ENCODE data around the gene AGAP1. TPM values are rescaled to one million over a fixed set of nuclear protein-coding genes. Genes with fewer than 3 reads are reported as not detected.
A peak's percentile ranks its signal among the peaks of the same experiment; 100 is the strongest.

Gene AGAP1
- total and polyA plus RNA-seq, 2 donors (not counting 3 experiments of a cell fraction or from before 2014, with no cell fraction given), result 10.2 to 20.9 TPM

GRCh38 chr2:235856151-235856854 lies 362.5 kb downstream of the AGAP1 start:
- FAIRE-seq (no peak), DNase-seq (ENCODE audit: low read depth, low spot score) (no peak)
- peaks cover 29% of the 10 kb centered on the region for H3K4me1 ChIP-seq (ENCODE audit: control insufficient read depth, extremely low read depth, insufficient read depth, low read length)
- intact Hi-C loops (cut with micrococcal nuclease) (loop anchor here (5.0 kb wide), 1 partner anchor 86 kb away; no protein-coding TSS in a partner anchor), dilution Hi-C loops (cut with MboI; ENCODE audit: extremely low pct_ligation_motif_present, low sequenced_read_pairs) (no loop called here)
- H3K27ac ChIP-seq (ENCODE audit: insufficient read depth, low read depth, low read length), result no peak overlapping the region
- ChIA-PET CTCF (no interaction called here), POLR2A (no interaction called here)
- no peak overlapping the region for H3K9ac ChIP-seq (replicated peaks; ENCODE audit: extremely low read depth, insufficient read depth, low read length)
- no peaks in the 10 kb centered on the region for H4K20me1 ChIP-seq (replicated peaks; ENCODE audit: control insufficient read depth, extremely low read depth, insufficient read depth, low read length)
- no peaks in the 10 kb centered on the region for H3K9me1 ChIP-seq (replicated peaks; ENCODE audit: control insufficient read depth, extremely low read depth, insufficient read depth, low read length)
- no peak overlapping the region for H2AFZ ChIP-seq (ENCODE audit: low read depth, low read length)
- no peak overlapping the region for H3K4me3 ChIP-seq (replicated peaks in 1 of 3; ENCODE audit: insufficient read depth in 1 of 3, low read depth in 1 of 3, low read length in 3 of 3)
- no peaks in the 10 kb centered on the region for H3K27me3 ChIP-seq (ENCODE audit: control insufficient read depth in 2 of 2, insufficient read depth in 2 of 2, low read length in 2 of 2)
- H3K79me2 ChIP-seq (ENCODE audit: control insufficient read depth, insufficient read depth, low read length), result no peaks in the 10 kb centered on the region
- TF ChIP-seq FOS (IDR thresholded peaks at IDR 0.05; ENCODE audit: borderline replicate concordance, insufficient read depth, low read length) (peak; percentile 9), MYC (IDR thresholded peaks at IDR 0.05; ENCODE audit: low read depth, low read length) (no peak), EZH2 (IDR thresholded peaks at IDR 0.05; ENCODE audit: borderline replicate concordance, low read depth, low read length, severe bottlenecking) (no peak), JUN (IDR thresholded peaks at IDR 0.05; ENCODE audit: borderline replicate concordance, insufficient read depth, insufficient read length, low read depth) (no peak)
- no peaks in the 10 kb centered on the region for H3K9me3 ChIP-seq (replicated peaks; ENCODE audit: control insufficient read depth, insufficient read depth, low read length)
- no TSS peak for BruUV-seq (replicated peaks)
- no peak overlapping the region for H3K4me2 ChIP-seq (ENCODE audit: insufficient read depth, low read length)
- no peaks in the 10 kb centered on the region for H3K36me3 ChIP-seq (ENCODE audit: control insufficient read depth in 2 of 2, extremely low read depth in 1 of 2, insufficient read depth in 2 of 2, low read length in 2 of 2)

DNA sequence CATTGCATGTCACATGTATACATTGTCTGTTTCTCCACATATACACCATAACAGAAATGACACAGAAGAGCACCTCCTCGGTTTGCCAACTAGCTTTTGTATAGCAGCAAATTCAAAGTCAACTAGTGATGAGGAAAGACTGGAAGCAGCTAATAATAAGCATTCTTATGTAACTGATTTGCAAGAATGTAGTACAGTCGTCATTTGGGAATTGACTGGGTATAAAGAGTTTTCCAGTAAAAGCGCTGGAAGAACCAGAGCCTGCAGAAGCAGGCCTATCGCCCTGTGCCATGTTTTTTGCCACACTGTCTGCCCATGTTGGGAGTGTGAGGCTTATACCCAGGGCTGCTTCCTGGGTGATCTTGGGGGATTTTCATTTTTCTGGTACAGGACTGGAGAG lies 363.8 kb downstream of the AGAP1 start:
- no peaks in the 10 kb centered on the region for H3K9me3 ChIP-seq (replicated peaks; ENCODE audit: control insufficient read depth, insufficient read depth, low read length)
- H3K4me3 ChIP-seq (replicated peaks in 1 of 3; ENCODE audit: insufficient read depth in 1 of 3, low read depth in 1 of 3, low read length in 3 of 3), result no peak overlapping the region
- no peaks in the 10 kb centered on the region for H4K20me1 ChIP-seq (replicated peaks; ENCODE audit: control insufficient read depth, extremely low read depth, insufficient read depth, low read length)
- dilution Hi-C loops (cut with MboI; ENCODE audit: extremely low pct_ligation_motif_present, low sequenced_read_pairs) (no loop called here), intact Hi-C loops (cut with micrococcal nuclease) (loop anchor here (5.0 kb wide), 1 partner anchor 85 kb away; no protein-coding TSS in a partner anchor)
- no peak overlapping the region for H3K4me2 ChIP-seq (ENCODE audit: insufficient read depth, low read length)
- no TSS peak for BruUV-seq (replicated peaks)
- no peak for FAIRE-seq
- no peak overlapping the region for H3K9ac ChIP-seq (replicated peaks; ENCODE audit: extremely low read depth, insufficient read depth, low read length)
- no peaks in the 10 kb centered on the region for H3K79me2 ChIP-seq (ENCODE audit: control insufficient read depth, insufficient read depth, low read length)
- no peaks in the 10 kb centered on the region for H3K9me1 ChIP-seq (replicated peaks; ENCODE audit: control insufficient read depth, extremely low read depth, insufficient read depth, low read length)
- H3K4me1 ChIP-seq (ENCODE audit: control insufficient read depth, extremely low read depth, insufficient read depth, low read length), result peaks cover 34% of the 10 kb centered on the region
- ChIA-PET POLR2A (no interaction called here), CTCF (no interaction called here)
- no peak for DNase-seq (ENCODE audit: low read depth, low spot score)
- no peak for TF ChIP-seq GATA2 (IDR thresholded peaks at IDR 0.05; ENCODE audit: insufficient read depth, insufficient read length, low read depth, low read length)
- no peak for TF ChIP-seq EZH2 (IDR thresholded peaks at IDR 0.05; ENCODE audit: borderline replicate concordance, low read depth, low read length, severe bottlenecking)
- no peak for TF ChIP-seq CTCF (IDR thresholded peaks at IDR 0.05; ENCODE audit: extremely low read depth in 1 of 2, insufficient read depth in 1 of 2, low read depth in 1 of 2, low read length in 2 of 2)
- no peak for TF ChIP-seq JUN (IDR thresholded peaks at IDR 0.05; ENCODE audit: borderline replicate concordance, insufficient read depth, insufficient read length, low read depth)
- no peak for TF ChIP-seq MYC (IDR thresholded peaks at IDR 0.05; ENCODE audit: low read depth, low read length)
- TF ChIP-seq FOS (IDR thresholded peaks at IDR 0.05; ENCODE audit: borderline replicate concordance, insufficient read depth, low read length), result no peak
- no peak for TF ChIP-seq POLR2A (IDR thresholded peaks at IDR 0.05; ENCODE audit: low read depth, low read length)
- no peak for TF ChIP-seq MAX (IDR thresholded peaks at IDR 0.05; ENCODE audit: insufficient read depth, insufficient read length)
- TF ChIP-seq POLR2AphosphoS5 (IDR thresholded peaks at IDR 0.05; ENCODE audit: insufficient read depth, low read depth, low read length), result no peak
- no peaks in the 10 kb centered on the region for H3K27me3 ChIP-seq (ENCODE audit: control insufficient read depth in 2 of 2, insufficient read depth in 2 of 2, low read length in 2 of 2)
- H2AFZ ChIP-seq (ENCODE audit: low read depth, low read length), result no peak overlapping the region
- no peak overlapping the region for H3K27ac ChIP-seq (ENCODE audit: insufficient read depth, low read depth, low read length)
- H3K36me3 ChIP-seq (ENCODE audit: control insufficient read depth in 2 of 2, extremely low read depth in 1 of 2, insufficient read depth in 2 of 2, low read length in 2 of 2), result no peaks in the 10 kb centered on the region

Measured in endothelial cell of umbilical vein (primary cell).